ENCODE results near the gene CLIP1. TPM values are rescaled to one million over a fixed set of nuclear protein-coding genes. Genes with fewer than 3 reads are reported as not detected.
"Not testable (repeated sequence)": the region's sequence is repeated elsewhere in the genome, so short reads cannot be mapped to it uniquely, and the experiment has no call there.

Gene CLIP1
- total and polyA plus RNA-seq, 7 experiments from 2014 or later = 13.6 to 89.3 (median 56.6) TPM

DNA sequence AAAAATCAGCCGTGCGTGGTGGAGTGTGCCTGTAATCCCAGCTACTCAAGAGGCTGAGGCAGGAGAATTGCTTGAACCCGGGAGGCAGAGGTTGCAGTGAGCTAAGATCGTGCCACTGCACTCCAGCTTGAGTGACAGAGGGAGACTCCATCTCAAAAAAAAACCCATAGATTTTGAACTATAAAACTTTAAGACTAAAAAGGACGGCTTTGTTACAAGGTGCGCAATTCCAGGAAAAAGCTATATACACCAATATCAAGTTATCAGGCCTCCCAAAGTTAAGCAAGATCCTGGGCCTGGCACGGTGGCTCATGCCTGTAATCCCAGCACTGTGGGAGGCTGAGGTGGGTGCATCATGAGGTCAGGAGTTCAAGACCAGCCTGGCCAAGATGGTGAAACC lies 6.8 kb downstream of the CLIP1 start:
- H3K36me3 Mint-ChIP-seq = peaks cover 0 to 15% (median 5%) of the 10 kb centered on the region in 5 donors
- peaks cover 8 to 13% of the 10 kb centered on the region in 2 donors for H3K4me1 ChIP-seq (ENCODE audit: control insufficient read depth in 2 of 2, insufficient read depth in 2 of 2, low read length in 2 of 2)
- H3K27ac Mint-ChIP-seq; H3K27me3 Mint-ChIP-seq; H3K27me3 ChIP-seq (ENCODE audit: control insufficient read depth in 2 of 2, insufficient read depth in 2 of 2, low read length in 2 of 2); H3K9me3 ChIP-seq (ENCODE audit: control insufficient read depth in 2 of 3, low read length in 3 of 3); H3K9me3 Mint-ChIP-seq; H3K4me3 ChIP-seq (ENCODE audit: low read length); H3K36me3 ChIP-seq (ENCODE audit: control insufficient read depth in 2 of 3, insufficient read depth in 3 of 3, low read length in 3 of 3); H3K4me3 Mint-ChIP-seq; DNase-seq; ATAC-seq; intact Hi-C loops (cut with micrococcal nuclease); H3K27ac ChIP-seq (ENCODE audit: low read depth, low read length): not testable (repeated sequence)
- H3K4me1 Mint-ChIP-seq = peaks cover 28 to 50% (median 37%) of the 10 kb centered on the region in 7 donors
- ChIA-PET CTCF (interaction anchor here (0.6 to 3.9 kb wide), 2 partner anchors 16 to 18 kb away, joined by 3 to 16 read pairs; no protein-coding TSS in a partner anchor), POLR2A (interaction anchor here (0.6 kb wide), 1 partner anchor 838 kb away, joined by 3 read pairs; no protein-coding TSS in a partner anchor)

GRCh38 chr12:122413516-122414404 lies 8.7 kb downstream of the CLIP1 start:
- ATAC-seq = no peak
- Mint-ChIP-seq H3K36me3 (peaks cover 0 to 16% (median 5%) of the 10 kb centered on the region in 5 donors), H3K4me3 (peak overlapping the region in 4 of 10 donors; percentile 9 to 56 (median 42)), H3K4me1 (peaks cover 24 to 42% (median 34%) of the 10 kb centered on the region in 7 donors), H3K27me3 (no peaks in the 10 kb centered on the region), H3K27ac (peak overlapping the region in 7 of 9 donors; percentile 12 to 91 (median 71)), H3K9me3 (peaks cover 0 to 2% (median 0%) of the 10 kb centered on the region in 11 donors)
- Histone ChIP-seq H3K4me3 (ENCODE audit: low read length) (no peak overlapping the region), H3K4me1 (ENCODE audit: control insufficient read depth in 2 of 2, insufficient read depth in 2 of 2, low read length in 2 of 2) (peaks cover 6 to 13% of the 10 kb centered on the region in 2 donors), H3K9me3 (ENCODE audit: control insufficient read depth in 2 of 3, low read length in 3 of 3) (no peaks in the 10 kb centered on the region), H3K36me3 (ENCODE audit: control insufficient read depth in 2 of 3, insufficient read depth in 3 of 3, low read length in 3 of 3) (no peaks in the 10 kb centered on the region), H3K27me3 (ENCODE audit: control insufficient read depth in 2 of 2, insufficient read depth in 2 of 2, low read length in 2 of 2) (no peaks in the 10 kb centered on the region), H3K27ac (ENCODE audit: low read depth, low read length) (no peak overlapping the region)
- no peak for DNase-seq
- intact Hi-C loops (cut with micrococcal nuclease) = loop anchor here in 1 of 2 donors (1.0 kb wide), 1 partner anchor 8 kb away; no protein-coding TSS in a partner anchor
- ChIA-PET CTCF (interaction anchor here (0.6 to 1.0 kb wide), 4 partner anchors 14 to 263 kb away, joined by 3 to 8 read pairs (median 4); no protein-coding TSS in a partner anchor), POLR2A (interaction anchor here (0.5 to 1.5 kb wide), 4 partner anchors 10 to 1339 kb away, joined by 3 to 5 read pairs (median 3); no protein-coding TSS in a partner anchor)

GRCh38 chr12:122412851-122413433 lies 9.5 kb downstream of the CLIP1 start:
- Mint-ChIP-seq H3K4me3 (peak overlapping the region; percentile 9 to 56 (median 37)), H3K9me3 (peaks cover 0 to 2% (median 0%) of the 10 kb centered on the region in 11 donors), H3K27ac (peak overlapping the region; percentile 26 to 91 (median 71)), H3K4me1 (peaks cover 21 to 37% (median 27%) of the 10 kb centered on the region in 7 donors), H3K27me3 (no peaks in the 10 kb centered on the region), H3K36me3 (peaks cover 0 to 13% (median 3%) of the 10 kb centered on the region in 5 donors)
- Histone ChIP-seq H3K9me3 (ENCODE audit: control insufficient read depth in 2 of 3, low read length in 3 of 3) (no peaks in the 10 kb centered on the region), H3K36me3 (ENCODE audit: control insufficient read depth in 2 of 3, insufficient read depth in 3 of 3, low read length in 3 of 3) (no peaks in the 10 kb centered on the region), H3K4me3 (ENCODE audit: low read length) (no peak overlapping the region), H3K27me3 (ENCODE audit: control insufficient read depth in 2 of 2, insufficient read depth in 2 of 2, low read length in 2 of 2) (no peaks in the 10 kb centered on the region), H3K27ac (ENCODE audit: low read depth, low read length) (no peak overlapping the region), H3K4me1 (ENCODE audit: control insufficient read depth in 2 of 2, insufficient read depth in 2 of 2, low read length in 2 of 2) (peaks cover 6 to 13% of the 10 kb centered on the region in 2 donors)
- DNase-seq (no peak), ATAC-seq (peak; percentile 48)
- ChIA-PET CTCF (interaction anchor here (0.6 to 1.1 kb wide), 3 partner anchors 13 to 60 kb away, joined by 3 read pairs; no protein-coding TSS in a partner anchor), POLR2A (interaction anchor here (1.0 to 1.5 kb wide), 2 partner anchors 10 to 13 kb away, joined by 3 to 5 read pairs; no protein-coding TSS in a partner anchor)
- intact Hi-C loops (cut with micrococcal nuclease) = loop anchor here in 1 of 2 donors (1.0 kb wide), 1 partner anchor 8 kb away; no protein-coding TSS in a partner anchor

DNA sequence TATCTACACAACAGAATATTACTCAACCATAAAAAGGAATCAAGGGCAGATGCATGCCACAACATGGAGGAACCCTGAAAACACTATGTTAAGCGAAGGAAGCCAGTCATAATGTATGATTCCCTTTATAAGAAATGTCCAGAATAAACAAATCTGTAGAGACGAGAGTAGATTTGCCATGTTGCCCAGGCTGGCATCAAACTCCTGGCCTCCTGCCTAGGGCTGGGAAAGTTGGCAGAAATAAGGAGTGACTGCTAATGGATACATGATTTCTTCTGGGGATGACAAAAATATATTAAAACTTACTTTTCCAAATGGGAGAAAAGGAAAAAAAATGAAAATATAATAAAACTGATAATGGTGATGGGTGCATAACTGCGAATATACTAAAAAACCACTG lies 10.9 kb downstream of the CLIP1 start:
- Mint-ChIP-seq H3K4me3 (peak overlapping the region in 2 of 10 donors; percentile 21 to 33), H3K36me3 (peaks cover 0 to 11% (median 0%) of the 10 kb centered on the region in 5 donors), H3K9me3 (peaks cover 0 to 2% (median 0%) of the 10 kb centered on the region in 11 donors), H3K27ac (peak overlapping the region in 4 of 9 donors; percentile 11 to 54 (median 38)), H3K4me1 (peaks cover 17 to 41% (median 31%) of the 10 kb centered on the region in 7 donors), H3K27me3 (no peaks in the 10 kb centered on the region)
- ChIA-PET POLR2A (no interaction called here), CTCF (no interaction called here)
- Histone ChIP-seq H3K27me3 (ENCODE audit: control insufficient read depth in 2 of 2, insufficient read depth in 2 of 2, low read length in 2 of 2) (no peaks in the 10 kb centered on the region), H3K36me3 (ENCODE audit: control insufficient read depth in 2 of 3, insufficient read depth in 3 of 3, low read length in 3 of 3) (no peaks in the 10 kb centered on the region), H3K9me3 (ENCODE audit: control insufficient read depth in 2 of 3, low read length in 3 of 3) (no peaks in the 10 kb centered on the region), H3K4me3 (ENCODE audit: low read length) (no peak overlapping the region), H3K27ac (ENCODE audit: low read depth, low read length) (no peak overlapping the region), H3K4me1 (ENCODE audit: control insufficient read depth in 2 of 2, insufficient read depth in 2 of 2, low read length in 2 of 2) (peaks cover 6 to 13% of the 10 kb centered on the region in 2 donors)
- DNase-seq (no peak), ATAC-seq (no peak)
- intact Hi-C loops (cut with micrococcal nuclease) = no loop called here

DNA sequence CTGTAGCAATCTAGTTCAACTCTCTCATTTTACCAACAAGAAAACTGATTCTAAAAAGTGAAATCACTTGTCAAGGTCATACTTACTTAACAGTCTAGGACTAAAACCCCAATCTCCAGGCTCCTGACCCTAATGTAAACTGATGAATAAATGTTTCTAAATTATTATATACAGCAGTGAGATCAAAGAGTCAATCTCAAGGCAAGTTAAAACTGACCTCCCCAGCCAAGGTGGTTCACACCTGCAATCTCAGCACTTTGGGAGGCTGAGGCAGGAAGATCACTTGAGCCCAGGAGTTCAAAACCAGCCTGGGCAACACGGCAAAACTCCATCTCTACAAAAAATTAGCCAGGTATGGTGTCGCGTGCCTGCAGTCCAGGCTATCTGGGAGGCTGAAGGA lies 15.3 kb downstream of the CLIP1 start:
- no peaks in the 10 kb centered on the region for H3K27me3 ChIP-seq (ENCODE audit: control insufficient read depth in 2 of 2, insufficient read depth in 2 of 2, low read length in 2 of 2)
- H3K36me3 ChIP-seq (ENCODE audit: control insufficient read depth in 2 of 3, insufficient read depth in 3 of 3, low read length in 3 of 3) = no peaks in the 10 kb centered on the region
- Mint-ChIP-seq H3K4me3 (no peak overlapping the region), H3K27ac (peak overlapping the region in 6 of 9 donors; percentile 33 to 67 (median 60)), H3K4me1 (peaks cover 20 to 35% (median 31%) of the 10 kb centered on the region in 7 donors), H3K27me3 (no peaks in the 10 kb centered on the region), H3K9me3 (peaks cover 0 to 2% (median 0%) of the 10 kb centered on the region in 11 donors), H3K36me3 (peaks cover 7 to 14% (median 11%) of the 10 kb centered on the region in 5 donors)
- CTCF ChIA-PET = interaction anchor here (1.0 kb wide), 1 partner anchor 64 kb away, joined by 4 read pairs; no protein-coding TSS in a partner anchor
- no peak for DNase-seq
- ATAC-seq = no peak
- H3K9me3 ChIP-seq (ENCODE audit: control insufficient read depth in 2 of 3, low read length in 3 of 3) = no peaks in the 10 kb centered on the region
- POLR2A ChIA-PET = interaction anchor here (0.6 to 0.8 kb wide), 2 partner anchors 14 to 164 kb away, joined by 4 to 5 read pairs; no protein-coding TSS in a partner anchor
- H3K4me1 ChIP-seq (ENCODE audit: control insufficient read depth in 2 of 2, insufficient read depth in 2 of 2, low read length in 2 of 2) = no peaks in the 10 kb centered on the region
- intact Hi-C loops (cut with micrococcal nuclease) = no loop called here
- H3K27ac ChIP-seq (ENCODE audit: low read depth, low read length) = no peak overlapping the region
- no peak overlapping the region for H3K4me3 ChIP-seq (ENCODE audit: low read length)

DNA sequence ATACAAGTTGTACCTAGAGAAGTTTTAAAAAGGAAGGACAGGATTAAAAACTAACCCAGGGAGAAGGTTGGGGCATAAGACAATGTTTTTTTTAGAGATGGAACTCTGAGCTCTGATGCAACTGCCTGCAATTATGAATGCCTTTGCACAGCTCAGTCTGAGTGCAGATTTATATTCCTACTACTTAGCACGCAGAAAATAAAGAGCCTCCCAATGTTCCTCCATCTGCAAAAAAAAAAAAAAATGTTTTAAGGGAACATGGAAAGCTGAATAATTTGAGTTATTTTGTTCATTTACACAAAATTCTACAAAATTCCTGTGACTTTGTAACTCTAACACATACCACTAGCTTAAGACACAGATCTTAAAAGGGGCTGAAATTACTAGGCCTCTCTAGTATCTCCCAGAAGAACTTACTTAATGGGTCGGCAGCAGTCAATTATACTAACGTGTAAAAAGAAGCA lies 15.7 kb downstream of the CLIP1 start:
- Histone ChIP-seq H3K9me3 (ENCODE audit: control insufficient read depth in 2 of 3, low read length in 3 of 3) (no peaks in the 10 kb centered on the region), H3K4me3 (ENCODE audit: low read length) (no peak overlapping the region), H3K4me1 (ENCODE audit: control insufficient read depth in 2 of 2, insufficient read depth in 2 of 2, low read length in 2 of 2) (no peaks in the 10 kb centered on the region), H3K27me3 (ENCODE audit: control insufficient read depth in 2 of 2, insufficient read depth in 2 of 2, low read length in 2 of 2) (no peaks in the 10 kb centered on the region), H3K36me3 (ENCODE audit: control insufficient read depth in 2 of 3, insufficient read depth in 3 of 3, low read length in 3 of 3) (no peaks in the 10 kb centered on the region), H3K27ac (ENCODE audit: low read depth, low read length) (no peak overlapping the region)
- H3K27me3 Mint-ChIP-seq = no peaks in the 10 kb centered on the region
- peaks cover 0 to 2% (median 0%) of the 10 kb centered on the region in 11 donors for H3K9me3 Mint-ChIP-seq
- no peak overlapping the region for H3K4me3 Mint-ChIP-seq
- ChIA-PET CTCF (interaction anchor here (1.0 kb wide), 1 partner anchor 65 kb away, joined by 4 read pairs; no protein-coding TSS in a partner anchor), POLR2A (interaction anchor here (0.9 kb wide), 1 partner anchor 94 kb away, joined by 3 read pairs; the partner anchor contains the start of gene ZCCHC8)
- H3K27ac Mint-ChIP-seq = peak overlapping the region in 7 of 9 donors; percentile 28 to 67 (median 56)
- H3K4me1 Mint-ChIP-seq = peaks cover 20 to 35% (median 31%) of the 10 kb centered on the region in 7 donors
- DNase-seq (no peak), ATAC-seq (no peak)
- intact Hi-C loops (cut with micrococcal nuclease) = no loop called here
- H3K36me3 Mint-ChIP-seq = peaks cover 7 to 14% (median 11%) of the 10 kb centered on the region in 5 donors
